Thoracic aorta (tissue), 2 donors: ENCODE data around the gene ALOX12. TPM values are rescaled to one million over a fixed set of nuclear protein-coding genes. Genes with fewer than 3 reads are reported as not detected.
"Not testable (repeated sequence)": the region's sequence is repeated elsewhere in the genome, so short reads cannot be mapped to it uniquely, and the experiment has no call there.

ENCODE experiments used
- ATAC-seq: fragments of 150-250 bp; one replicate; pipeline ENCODE4 v1.8.0; 2017; ENCODE audit warnings: low read depth; ENCODE audit not compliant: insufficient number of reproducible peaks, low FRiP score
- DNase-seq: peaks from one replicate; pipeline ENCODE4 v3.0.0-alpha.2; 2020; ENCODE audit warnings: low spot score
- H3K27ac ChIP-seq, 2 donors: fragments of 200-600 bp; sonication (generic); 1 replicate in 1 of 2; 2 replicates in 1 of 2; pipeline ENCODE4 v1.5.1; 2016; ENCODE audit warnings: mild to moderate bottlenecking in 2 of 2, moderate library complexity in 2 of 2
- H3K27me3 ChIP-seq: fragments of 200-600 bp; sonication (generic); replicated peaks from 2 replicates; pipeline ENCODE4 v1.6.0; 2016; ENCODE audit warnings: mild to moderate bottlenecking; ENCODE audit not compliant: insufficient read depth
- H3K36me3 ChIP-seq: fragments of 200-600 bp; sonication (generic); one replicate; pipeline ENCODE4 v1.5.1; 2016
- H3K4me1 ChIP-seq, 2 donors: fragments of 200-600 bp; sonication (generic); 1 replicate in 1 of 2; 2 replicates in 1 of 2; pipeline versions ENCODE4 v1.5.1 to v1.6.0; 2016; ENCODE audit warnings: low read depth in 2 of 2, mild to moderate bottlenecking in 1 of 2; ENCODE audit not compliant: control insufficient read depth in 1 of 2
- H3K4me3 ChIP-seq: fragments of 200-600 bp; sonication (generic); 2 replicates; pipeline ENCODE4 v1.5.1; 2016; ENCODE audit warnings: mild to moderate bottlenecking
- H3K9me3 ChIP-seq: fragments of 200-600 bp; sonication (generic); 2 replicates; pipeline ENCODE4 v1.5.1; 2016
- CTCF ChIP-seq: fragments of 200-600 bp; sonication (generic); IDR thresholded peaks from one replicate; pipeline ENCODE4 v1.5.1; 2019; ENCODE audit warnings: antibody characterized with exemption
- total RNA-seq, 2 donors: library from RNA; depleted of rRNA; stranded (reverse); fragments of >200 nt; gene quantifications; one replicate each; pipeline versions ENCODE4 v1.1.0 to v1.2.3, GENCODE V29; 2016

ALOX12 gene
- total RNA-seq, 2 donors from 2014 or later, result not detected

GRCh38 chr17:7048968-7049367 is 53.1 kb downstream of the ALOX12 start:
- Histone ChIP-seq H3K27me3 (peaks cover 4% of the 10 kb centered on the region), H3K4me3 (no peak overlapping the region), H3K4me1 (peaks cover 3 to 18% of the 10 kb centered on the region in 2 donors), H3K27ac (no peak overlapping the region), H3K36me3 (no peaks in the 10 kb centered on the region), H3K9me3 (no peaks in the 10 kb centered on the region)
- TF ChIP-seq CTCF, result no peak
- DNase-seq, result no peak
- no peak for ATAC-seq

GRCh38 chr17:7050583-7050982 is 54.7 kb downstream of the ALOX12 start:
- H3K36me3 ChIP-seq, DNase-seq, H3K27ac ChIP-seq, H3K4me3 ChIP-seq, ATAC-seq, H3K27me3 ChIP-seq, H3K9me3 ChIP-seq: not testable (repeated sequence)
- peaks cover 3 to 15% of the 10 kb centered on the region in 2 donors for H3K4me1 ChIP-seq

GRCh38 chr17:7056386-7056785 is 60.5 kb downstream of the ALOX12 start:
- Histone ChIP-seq H3K27me3 (no peaks in the 10 kb centered on the region), H3K36me3 (no peaks in the 10 kb centered on the region), H3K4me1 (no peaks in the 10 kb centered on the region), H3K9me3 (no peaks in the 10 kb centered on the region), H3K4me3 (no peak overlapping the region), H3K27ac (no peak overlapping the region)
- no peak for ATAC-seq
- TF ChIP-seq CTCF, result no peak
- no peak for DNase-seq

- no peak for TF ChIP-seq CTCF
- no peak overlapping the region for H3K27ac ChIP-seq
- no peak for DNase-seq
- no peak for ATAC-seq
- no peaks in the 10 kb centered on the region for H3K4me1 ChIP-seq
- no peaks in the 10 kb centered on the region for H3K27me3 ChIP-seq
- no peaks in the 10 kb centered on the region for H3K36me3 ChIP-seq
- H3K4me3 ChIP-seq, result no peak overlapping the region
- H3K9me3 ChIP-seq, result no peaks in the 10 kb centered on the region
These were observed 63.1 kb downstream of the ALOX12 start for GRCh38 chr17:7058831-7059447.

Other genes starting within 250 kb of the ALOX12 start
- gene XAF1, start 240.0 kb upstream of the ALOX12 start, total RNA-seq, result 10 to 100 TPM; 36.8 to 45.8 TPM
- gene FBXO39, start 219.8 kb upstream of the ALOX12 start, total RNA-seq, result under 1 TPM in 1 of 2 donors, not detected in 1; 0.49 TPM
- not detected for gene TEKT1, start 164.3 kb upstream of the ALOX12 start, total RNA-seq
- gene RNASEK, start 16.6 kb downstream of the ALOX12 start, total RNA-seq, result 100 to 1,000 TPM in 1 of 2 donors, 10 to 100 TPM in 1; 99.5 to 164 TPM
- 1 to 10 TPM in 1 of 2 donors, under 1 TPM in 1; 0.95 to 5.7 TPM for gene BCL6B, start 27.0 kb downstream of the ALOX12 start, total RNA-seq
- under 1 TPM in 1 of 2 donors, not detected in 1; 0.56 TPM for gene SLC16A13, start 40.0 kb downstream of the ALOX12 start, total RNA-seq
- under 1 TPM in 1 of 2 donors, not detected in 1; 0.27 TPM for gene SLC16A11, start 48.0 kb downstream of the ALOX12 start, total RNA-seq
- 1 to 10 TPM; 3.2 to 5.8 TPM for gene CLEC10A, start 84.2 kb downstream of the ALOX12 start, total RNA-seq
- 1 to 10 TPM; 1.4 to 8.1 TPM for gene ASGR2, start 118.8 kb downstream of the ALOX12 start, total RNA-seq
- 1 to 10 TPM; 1.9 to 5.4 TPM for gene ASGR1, start 183.3 kb downstream of the ALOX12 start, total RNA-seq
- 10 to 100 TPM; 14.0 to 14.8 TPM for gene DLG4, start 223.8 kb downstream of the ALOX12 start, total RNA-seq
- gene ACADVL, start 223.9 kb downstream of the ALOX12 start, total RNA-seq, result 100 to 1,000 TPM; 369 to 471 TPM
- gene DVL2, start 238.5 kb downstream of the ALOX12 start, total RNA-seq, result 10 to 100 TPM; 52.8 to 68.5 TPM
- gene PHF23, start 243.4 kb downstream of the ALOX12 start, total RNA-seq, result 10 to 100 TPM; 25.1 to 44.7 TPM
- gene GABARAP, start 246.4 kb downstream of the ALOX12 start, total RNA-seq, result 100 to 1,000 TPM; 187 to 446 TPM